ENCODE results near the gene DNAJC4.

- TF ChIP-seq CTCF (conservative IDR thresholded peaks at IDR 0.05) (no peak), EZH2 (IDR thresholded peaks at IDR 0.05; ENCODE audit: low read depth) (no peak)
These were observed 14.6 kb downstream of the DNAJC4 start for GRCh38 chr11:64244966-64245365.

All from PC-9 (cell line).